ENCODE measurements around the gene FLRT3.

- TF ChIP-seq POLR2A (IDR thresholded peaks at IDR 0.05), result no peak
- TF ChIP-seq, protein P1, sequence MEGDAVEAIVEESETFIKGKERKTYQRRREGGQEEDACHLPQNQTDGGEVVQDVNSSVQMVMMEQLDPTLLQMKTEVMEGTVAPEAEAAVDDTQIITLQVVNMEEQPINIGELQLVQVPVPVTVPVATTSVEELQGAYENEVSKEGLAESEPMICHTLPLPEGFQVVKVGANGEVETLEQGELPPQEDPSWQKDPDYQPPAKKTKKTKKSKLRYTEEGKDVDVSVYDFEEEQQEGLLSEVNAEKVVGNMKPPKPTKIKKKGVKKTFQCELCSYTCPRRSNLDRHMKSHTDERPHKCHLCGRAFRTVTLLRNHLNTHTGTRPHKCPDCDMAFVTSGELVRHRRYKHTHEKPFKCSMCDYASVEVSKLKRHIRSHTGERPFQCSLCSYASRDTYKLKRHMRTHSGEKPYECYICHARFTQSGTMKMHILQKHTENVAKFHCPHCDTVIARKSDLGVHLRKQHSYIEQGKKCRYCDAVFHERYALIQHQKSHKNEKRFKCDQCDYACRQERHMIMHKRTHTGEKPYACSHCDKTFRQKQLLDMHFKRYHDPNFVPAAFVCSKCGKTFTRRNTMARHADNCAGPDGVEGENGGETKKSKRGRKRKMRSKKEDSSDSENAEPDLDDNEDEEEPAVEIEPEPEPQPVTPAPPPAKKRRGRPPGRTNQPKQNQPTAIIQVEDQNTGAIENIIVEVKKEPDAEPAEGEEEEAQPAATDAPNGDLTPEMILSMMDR (IDR thresholded peaks at IDR 0.05), result no peak
- TF ChIP-seq EP300 (IDR thresholded peaks at IDR 0.05), result no peak
Measured at GRCh38 chr20:14344746-14345145, 7.3 kb upstream of the FLRT3 start.

Data from ovary (tissue), 3 donors.